Amniotic epithelial cell (primary cell): ENCODE results near the gene ISG20.

Experiments
- DNase-seq: peaks from one replicate; pipeline ENCODE4 v3.0.0-alpha.2; 2010; ENCODE audit warnings: low read depth

The ISG20 gene

DNA sequence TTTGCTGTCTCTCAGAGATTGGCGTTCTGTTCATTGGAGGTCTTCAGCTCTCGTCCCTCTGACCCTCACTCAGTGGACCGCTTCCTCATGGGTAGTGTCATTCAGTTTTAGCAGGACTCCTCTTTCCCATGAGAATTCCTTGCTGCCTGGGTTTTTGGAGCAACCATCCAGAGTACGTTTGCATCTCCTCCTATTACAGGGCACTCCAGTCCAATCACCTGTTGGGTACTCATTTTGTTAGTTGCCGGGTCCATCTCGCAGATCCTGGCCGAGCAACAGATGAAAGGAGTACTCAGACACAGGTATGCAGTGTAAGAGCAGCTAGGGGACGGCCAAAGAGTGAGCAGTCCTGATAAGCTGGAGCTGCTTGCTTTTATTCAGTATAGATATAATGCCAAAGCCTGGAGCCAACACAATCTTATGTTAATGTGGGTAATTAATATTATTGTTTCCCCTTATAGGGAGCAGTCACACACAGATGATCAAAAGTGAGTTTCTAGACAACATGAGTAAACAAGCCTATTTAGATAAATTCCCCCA lies 49.6 kb downstream of the ISG20 start:
- DNase-seq = no peak

DNA sequence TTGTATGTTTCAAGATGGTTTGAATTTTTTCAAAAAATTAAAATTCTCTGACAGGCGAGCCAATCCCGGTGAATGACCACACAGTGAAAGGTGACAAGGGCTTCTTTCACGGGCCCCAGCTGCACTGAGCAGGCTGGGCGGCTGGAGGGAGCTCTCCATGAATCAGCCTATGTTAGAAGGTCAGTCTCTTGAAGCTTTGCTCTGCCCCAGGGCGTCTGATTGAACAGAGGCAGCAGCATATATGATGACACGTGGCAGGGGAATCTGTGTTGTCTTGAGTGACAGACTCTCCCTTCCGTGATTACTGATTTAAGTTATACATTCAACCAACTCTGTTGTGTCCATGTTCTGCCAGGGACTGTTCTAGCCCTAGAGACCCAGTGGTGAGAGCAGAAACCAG lies 51.5 kb downstream of the ISG20 start:
- no peak for DNase-seq

DNA sequence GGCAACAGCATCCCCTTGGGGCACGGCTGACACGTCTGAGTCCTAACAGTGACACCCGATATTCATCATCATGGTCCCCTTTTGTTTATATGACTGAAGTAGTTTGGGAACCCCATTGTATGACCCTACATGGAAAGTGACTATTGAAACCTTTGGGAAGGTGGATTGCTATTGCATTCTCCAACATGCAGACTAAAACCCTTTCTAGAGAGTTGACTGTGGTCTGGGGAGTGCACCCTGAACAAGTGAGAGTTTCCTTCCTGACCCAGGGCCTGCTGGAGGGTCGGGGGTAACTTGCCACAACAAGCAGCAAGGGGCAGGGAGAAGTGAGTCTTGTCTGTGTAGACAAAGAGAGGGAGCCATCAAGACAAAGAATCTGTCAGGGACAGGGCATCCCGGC lies 54.4 kb downstream of the ISG20 start:
- no peak for DNase-seq

DNA sequence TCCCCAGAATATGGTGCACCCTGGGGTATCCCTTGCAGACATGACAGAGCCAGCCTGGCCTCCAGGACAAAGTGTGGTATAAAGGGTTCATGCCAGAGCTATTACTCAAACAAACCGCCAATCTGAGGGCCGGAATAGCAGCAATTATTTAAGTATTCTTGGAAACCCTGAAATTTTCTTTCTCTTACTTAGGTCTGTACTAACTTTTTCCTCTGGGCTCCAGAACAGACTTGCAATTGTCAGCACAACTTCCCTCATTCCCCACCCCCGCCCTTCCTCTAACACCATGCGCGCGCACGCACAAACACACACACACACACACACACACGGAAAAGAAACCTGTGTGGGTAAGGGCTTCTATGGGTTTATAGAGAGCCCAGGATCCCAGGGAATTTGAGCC lies 56.3 kb downstream of the ISG20 start:
- no peak for DNase-seq

DNA sequence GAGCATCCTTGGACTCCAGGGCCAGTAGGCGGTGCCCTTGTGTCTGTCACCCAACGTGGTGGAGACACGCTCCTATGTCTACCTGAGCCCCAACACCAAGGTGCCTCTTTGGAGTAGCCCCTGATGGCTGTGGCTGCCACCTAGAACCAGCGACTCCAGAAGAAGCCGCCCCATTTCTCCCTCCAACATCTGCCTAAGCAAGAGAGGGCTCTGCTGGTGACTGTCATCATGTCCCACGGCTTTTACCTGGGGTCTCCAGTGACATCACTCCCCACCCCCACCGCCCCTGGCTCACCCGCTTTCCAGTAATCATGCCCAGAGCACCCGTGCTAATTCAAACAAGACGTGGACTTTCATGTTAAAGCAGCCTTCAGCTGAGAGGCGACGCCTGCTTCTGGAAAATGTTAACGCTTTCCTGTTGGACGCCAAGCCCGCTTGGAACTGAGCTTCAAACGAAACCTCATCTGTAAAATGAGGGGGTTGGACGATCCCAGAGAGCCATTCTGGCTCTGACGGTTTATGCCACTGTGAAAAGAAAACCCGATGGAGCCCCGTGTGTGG lies 57.0 kb downstream of the ISG20 start:
- no peak for DNase-seq

DNA sequence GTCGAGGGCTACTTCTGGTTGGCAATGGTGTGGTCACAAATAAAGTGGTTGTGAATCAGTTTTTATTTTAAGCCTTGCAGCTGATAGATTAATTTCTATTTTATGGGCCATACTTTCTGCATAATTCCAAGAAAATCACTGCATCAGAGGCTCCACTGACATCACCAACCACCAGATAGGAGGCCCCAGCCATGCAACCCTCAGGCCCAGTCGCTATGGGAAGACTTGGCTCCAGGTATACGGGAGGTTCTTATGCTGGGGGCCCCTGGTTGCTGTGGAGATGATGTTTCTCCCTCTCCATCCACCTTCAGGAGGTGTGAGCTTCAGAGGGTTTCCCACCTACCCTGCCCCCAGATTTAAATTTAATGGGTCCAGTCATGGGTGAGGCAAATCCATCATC lies 57.4 kb downstream of the ISG20 start:
- no peak for DNase-seq

DNA sequence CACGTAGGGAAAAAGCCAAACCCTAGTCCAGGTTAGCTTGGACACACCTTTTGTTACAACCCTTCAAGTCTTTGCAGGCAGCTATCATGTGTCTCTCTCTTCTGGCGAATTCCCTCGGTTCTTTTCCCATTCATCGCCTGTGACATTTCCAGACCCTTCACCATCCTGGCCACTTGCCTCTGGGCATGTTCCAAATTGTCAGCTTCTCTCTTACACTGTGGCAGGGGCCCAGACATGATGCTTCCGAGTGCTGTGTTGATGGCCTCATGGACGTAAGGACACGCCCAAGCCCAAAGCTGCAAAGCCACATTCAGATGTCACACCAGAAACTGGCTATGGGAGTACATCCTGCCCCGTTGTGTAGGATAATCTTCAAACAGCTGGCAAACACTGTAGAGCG lies 58.5 kb downstream of the ISG20 start:
- DNase-seq = no peak

DNA sequence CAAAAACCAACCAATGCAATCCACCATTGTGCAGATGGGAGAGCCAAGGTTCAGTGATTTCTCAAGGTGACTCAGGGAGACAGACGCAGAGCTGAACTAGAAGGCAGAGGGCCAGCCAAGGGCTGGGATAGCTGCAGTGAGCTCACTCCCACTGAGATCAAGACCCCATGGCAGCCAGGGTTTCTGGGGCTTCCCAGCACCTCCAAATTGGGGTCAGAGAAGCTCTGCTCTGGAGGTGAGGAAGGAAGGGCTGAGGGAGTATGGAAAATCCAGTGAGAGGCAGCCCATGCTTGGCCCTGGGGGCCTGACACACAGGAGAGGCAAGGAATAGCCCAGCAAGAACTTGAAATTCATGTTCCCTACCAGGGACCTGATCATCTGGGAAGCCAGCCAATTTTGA lies 61.0 kb downstream of the ISG20 start:
- no peak for DNase-seq

DNA sequence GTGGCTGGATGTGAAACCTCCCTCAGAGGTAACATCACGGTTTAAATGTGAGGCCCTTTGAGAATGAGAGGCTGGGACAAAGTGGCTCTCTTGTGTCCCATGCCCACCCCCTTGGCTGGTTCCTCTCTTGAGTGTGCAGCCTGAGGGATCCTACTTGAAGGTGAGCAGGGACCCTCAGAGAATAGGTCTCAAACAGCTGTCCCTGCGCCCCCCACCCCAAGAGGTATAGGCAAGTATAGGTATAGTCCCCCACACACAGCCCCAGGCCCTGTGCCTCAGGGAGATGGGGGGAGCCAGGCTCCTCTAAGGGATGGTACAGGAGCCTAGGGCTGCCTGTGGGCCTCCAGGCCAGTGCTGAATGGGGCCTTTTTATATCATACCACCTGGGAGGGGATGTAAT lies 61.9 kb downstream of the ISG20 start:
- no peak for DNase-seq

DNA sequence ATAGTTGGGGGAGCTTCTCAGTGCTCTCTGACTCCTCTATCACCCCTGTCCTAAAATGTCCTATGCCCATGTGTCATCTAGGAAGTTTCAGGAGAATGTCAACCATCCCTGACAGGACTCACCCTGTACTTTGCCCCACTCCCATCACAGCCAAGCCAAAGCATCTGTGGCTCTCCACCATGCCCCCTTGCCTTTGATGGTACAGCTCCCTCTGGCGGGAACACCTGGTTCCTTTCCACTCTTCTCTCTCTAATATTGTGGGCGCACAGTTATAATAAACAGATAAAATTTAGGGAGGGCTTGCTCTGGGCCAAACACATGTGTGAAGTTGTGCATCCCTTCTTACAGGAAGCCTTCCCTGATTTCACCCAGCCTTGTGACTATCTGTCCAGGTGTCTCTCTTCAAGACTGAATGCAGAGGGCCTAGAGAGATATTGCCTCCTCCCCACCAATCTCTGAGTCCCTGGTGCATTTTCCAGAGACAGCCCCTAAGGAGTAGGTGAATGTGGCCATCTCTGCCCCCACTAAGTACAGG lies 62.8 kb downstream of the ISG20 start:
- DNase-seq = peak; percentile 6

DNA sequence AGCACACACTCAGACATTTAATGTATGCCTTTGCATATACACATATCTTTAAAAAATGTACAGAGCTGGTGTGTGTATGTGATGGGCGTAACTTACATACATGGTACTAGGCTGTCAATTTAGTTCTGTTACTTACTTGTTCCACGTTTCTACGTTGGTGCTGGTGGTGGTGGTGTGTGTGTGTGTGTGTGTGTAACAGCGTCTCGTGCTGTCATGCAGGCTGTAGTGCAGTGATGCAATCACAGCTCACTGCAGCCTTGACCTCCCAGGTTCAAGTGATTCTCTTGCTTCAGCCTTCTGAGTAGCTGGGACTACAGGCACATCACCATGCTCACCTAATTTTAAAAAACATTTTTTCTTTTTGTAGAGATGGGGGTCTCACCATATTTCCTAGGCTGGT lies 64.2 kb downstream of the ISG20 start:
- peak; percentile 6 for DNase-seq

DNA sequence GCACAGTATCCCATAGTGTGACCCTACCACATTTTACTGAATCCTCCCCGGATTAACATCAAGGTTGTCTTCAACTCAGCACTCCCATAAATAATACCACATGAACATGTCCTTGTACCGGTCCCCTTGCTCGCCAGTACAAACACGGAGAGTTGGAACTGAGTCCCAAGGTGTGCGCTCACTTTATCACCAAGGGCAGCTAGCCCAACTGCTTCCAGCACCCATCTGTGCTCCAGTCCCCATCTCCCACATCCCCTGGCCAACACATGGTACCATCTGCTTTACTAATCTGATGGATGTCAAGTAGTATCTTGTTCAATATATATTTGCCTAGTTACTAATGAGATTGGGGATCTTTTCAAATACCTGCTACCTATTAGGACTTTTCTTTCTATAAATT lies 64.7 kb downstream of the ISG20 start:
- no peak for DNase-seq

DNA sequence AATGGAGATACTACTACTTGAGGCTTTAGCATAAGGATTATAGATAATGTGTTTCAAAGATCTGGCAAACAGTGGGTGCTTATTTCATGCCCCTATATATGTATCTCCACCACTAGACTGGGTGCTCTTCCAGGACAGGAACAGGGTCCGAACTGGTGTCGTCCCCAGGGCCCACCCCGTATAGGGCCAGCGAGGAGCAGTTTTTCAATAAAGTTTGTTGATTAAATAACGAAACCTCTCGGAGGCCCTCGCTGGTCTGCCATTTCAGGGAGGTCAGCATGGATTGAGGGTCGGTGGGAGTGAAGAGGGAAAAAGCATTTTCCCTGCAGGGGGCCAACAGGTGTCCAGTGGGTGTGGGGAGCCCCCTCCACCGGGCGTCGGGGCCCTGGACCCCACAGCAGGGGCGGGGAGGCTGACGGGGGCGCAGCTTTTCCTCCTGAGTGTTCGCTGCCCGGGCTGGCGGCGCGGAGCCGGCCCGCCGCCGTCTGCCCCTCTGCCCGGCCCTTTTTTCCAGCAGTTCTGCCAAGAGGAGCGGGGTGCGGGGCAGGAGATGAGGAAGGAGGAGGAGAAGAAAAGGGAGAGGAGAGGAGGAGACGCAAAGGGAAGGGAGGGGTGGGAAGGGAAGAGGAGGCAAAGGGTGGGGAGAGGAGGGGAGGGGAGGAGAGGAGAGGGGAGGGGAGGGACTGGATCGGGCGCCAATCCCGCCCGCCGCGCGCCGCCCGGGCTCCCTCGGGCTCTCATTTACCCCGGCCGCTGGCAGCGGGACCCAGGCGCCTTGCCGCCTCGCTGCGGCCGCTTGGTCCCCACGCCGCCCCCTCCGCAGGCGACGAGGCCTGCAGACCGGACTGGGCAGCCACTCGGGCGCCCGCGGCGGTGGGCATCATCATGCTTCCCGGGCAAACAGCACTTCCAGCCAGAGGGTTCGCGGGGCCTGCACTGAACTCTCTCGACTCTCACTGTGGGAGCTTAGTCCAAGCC lies 66.3 kb downstream of the ISG20 start:
- peak; percentile 13 for DNase-seq

DNA sequence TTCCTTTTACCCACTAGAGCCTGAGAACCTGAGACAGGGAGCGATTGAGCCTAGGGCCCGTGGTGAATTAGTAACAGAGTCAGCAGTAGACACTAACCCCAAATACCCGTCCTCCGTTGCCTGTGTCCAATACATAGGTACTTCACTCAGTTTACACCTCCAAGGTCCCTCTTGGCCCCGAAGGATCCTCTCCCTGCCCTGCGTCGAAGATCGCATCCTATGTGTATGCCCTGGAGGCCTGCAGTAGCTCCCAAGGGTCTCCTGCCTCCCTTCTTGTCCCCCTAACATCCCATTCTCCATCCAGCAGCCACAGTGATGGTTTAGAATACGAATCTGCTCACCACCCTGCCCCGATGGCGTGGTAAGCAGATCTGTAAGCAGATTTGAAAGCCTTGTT lies 67.0 kb downstream of the ISG20 start:
- no peak for DNase-seq
